Measurements from ENCODE around the gene MBNL1. TPM values are rescaled to one million over a fixed set of nuclear protein-coding genes. Genes with fewer than 3 reads are reported as not detected.

MBNL1 gene
- total RNA-seq, 1 donor from 2014 or later: 229 TPM

DNA sequence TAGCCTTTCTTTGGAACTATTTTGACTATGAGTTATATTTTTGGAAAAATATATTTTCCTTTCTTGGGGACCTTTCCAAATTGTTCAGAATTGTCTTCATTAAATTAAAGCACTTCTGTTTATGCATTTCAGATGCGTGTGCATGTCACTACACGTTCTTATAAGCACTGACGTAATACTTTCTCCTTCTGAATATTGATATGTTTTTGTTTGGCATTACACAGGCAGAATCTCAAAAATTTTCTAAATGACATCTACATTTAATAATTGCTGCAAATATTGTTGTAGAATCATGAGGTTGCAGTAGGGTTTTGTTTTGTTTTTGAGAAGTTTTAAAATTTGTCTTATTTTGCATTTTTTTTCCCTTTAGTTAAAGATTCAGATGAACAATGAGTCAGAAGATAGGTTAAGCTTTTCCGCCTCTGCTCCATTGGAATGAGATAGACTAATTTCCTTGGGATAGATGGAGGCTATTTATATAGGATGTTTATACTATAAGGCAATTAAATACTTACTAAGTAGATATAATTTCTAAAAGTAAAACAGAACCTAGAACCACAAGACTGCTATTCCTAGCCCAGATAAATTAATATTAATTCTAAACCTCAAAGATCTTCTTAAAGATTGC, 110.8 kb downstream of the MBNL1 start:
- ATAC-seq (no peak), DNase-seq (no peak)
- no peaks in the 10 kb centered on the region for H3K9me3 ChIP-seq
- intact Hi-C loops (cut with DNase I): no loop called here
- H3K27ac ChIP-seq: peak overlapping the region; percentile 37
- TF ChIP-seq, protein P1, sequence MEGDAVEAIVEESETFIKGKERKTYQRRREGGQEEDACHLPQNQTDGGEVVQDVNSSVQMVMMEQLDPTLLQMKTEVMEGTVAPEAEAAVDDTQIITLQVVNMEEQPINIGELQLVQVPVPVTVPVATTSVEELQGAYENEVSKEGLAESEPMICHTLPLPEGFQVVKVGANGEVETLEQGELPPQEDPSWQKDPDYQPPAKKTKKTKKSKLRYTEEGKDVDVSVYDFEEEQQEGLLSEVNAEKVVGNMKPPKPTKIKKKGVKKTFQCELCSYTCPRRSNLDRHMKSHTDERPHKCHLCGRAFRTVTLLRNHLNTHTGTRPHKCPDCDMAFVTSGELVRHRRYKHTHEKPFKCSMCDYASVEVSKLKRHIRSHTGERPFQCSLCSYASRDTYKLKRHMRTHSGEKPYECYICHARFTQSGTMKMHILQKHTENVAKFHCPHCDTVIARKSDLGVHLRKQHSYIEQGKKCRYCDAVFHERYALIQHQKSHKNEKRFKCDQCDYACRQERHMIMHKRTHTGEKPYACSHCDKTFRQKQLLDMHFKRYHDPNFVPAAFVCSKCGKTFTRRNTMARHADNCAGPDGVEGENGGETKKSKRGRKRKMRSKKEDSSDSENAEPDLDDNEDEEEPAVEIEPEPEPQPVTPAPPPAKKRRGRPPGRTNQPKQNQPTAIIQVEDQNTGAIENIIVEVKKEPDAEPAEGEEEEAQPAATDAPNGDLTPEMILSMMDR (IDR thresholded peaks at IDR 0.05): no peak
- no peak overlapping the region for H3K4me3 ChIP-seq
- H3K27me3 ChIP-seq: no peaks in the 10 kb centered on the region
- peaks cover 51% of the 10 kb centered on the region for H3K4me1 ChIP-seq
- peaks cover 15% of the 10 kb centered on the region for H3K36me3 ChIP-seq

DNA sequence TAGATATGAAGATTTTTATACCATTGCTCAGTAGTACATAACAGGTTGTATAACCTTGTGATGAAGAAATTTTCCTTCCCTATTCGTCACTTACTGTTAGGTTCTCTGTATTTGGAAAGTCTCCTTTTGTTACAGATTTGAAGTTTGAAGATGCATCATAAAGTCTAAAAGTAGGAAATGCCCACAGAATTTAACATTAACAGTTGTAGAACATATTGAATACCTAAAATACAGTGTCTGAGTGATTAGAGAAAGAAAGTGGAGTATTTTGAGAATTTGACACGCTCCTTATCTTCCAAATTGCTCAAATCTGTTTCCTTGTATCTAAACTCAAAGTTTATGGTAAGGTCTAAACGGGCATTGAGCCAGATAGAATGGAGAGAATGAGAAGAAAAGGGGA, 111.3 kb downstream of the MBNL1 start:
- ATAC-seq: peak; percentile 13
- TF ChIP-seq, protein P1 (IDR thresholded peaks at IDR 0.05): no peak
- Histone ChIP-seq H3K27ac (peak overlapping the region; percentile 37), H3K9me3 (no peaks in the 10 kb centered on the region), H3K4me3 (no peak overlapping the region), H3K27me3 (no peaks in the 10 kb centered on the region), H3K4me1 (peaks cover 56% of the 10 kb centered on the region), H3K36me3 (peaks cover 15% of the 10 kb centered on the region)
- DNase-seq: no peak
- intact Hi-C loops (cut with DNase I): no loop called here

DNA sequence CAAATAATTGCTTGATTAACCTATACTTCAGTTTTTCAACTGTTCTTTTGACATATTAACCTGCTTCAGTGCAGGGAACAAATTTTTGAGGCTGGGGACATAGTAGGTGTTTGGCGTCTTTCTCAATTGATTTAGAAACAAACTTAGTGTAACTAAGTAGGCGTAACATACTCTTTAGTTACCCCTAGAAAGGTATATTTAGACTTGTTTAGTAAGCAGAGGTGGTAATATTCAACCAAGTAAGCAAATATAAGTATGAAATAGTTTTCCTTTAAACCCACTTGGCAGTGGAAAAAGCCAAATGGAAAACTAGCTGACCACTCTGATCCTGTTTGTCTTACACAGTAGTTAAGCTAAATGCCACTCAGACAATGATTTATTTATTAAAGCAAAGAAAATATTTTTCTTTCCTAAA, 113.2 kb downstream of the MBNL1 start:
- Histone ChIP-seq H3K27me3 (no peaks in the 10 kb centered on the region), H3K27ac (peak overlapping the region; percentile 71), H3K9me3 (no peaks in the 10 kb centered on the region), H3K36me3 (peaks cover 15% of the 10 kb centered on the region), H3K4me3 (peak overlapping the region; percentile 34), H3K4me1 (peaks cover 68% of the 10 kb centered on the region)
- TF ChIP-seq, protein P1 (IDR thresholded peaks at IDR 0.05): no peak
- DNase-seq: no peak
- peak; percentile 30 for ATAC-seq
- intact Hi-C loops (cut with DNase I): no loop called here

DNA sequence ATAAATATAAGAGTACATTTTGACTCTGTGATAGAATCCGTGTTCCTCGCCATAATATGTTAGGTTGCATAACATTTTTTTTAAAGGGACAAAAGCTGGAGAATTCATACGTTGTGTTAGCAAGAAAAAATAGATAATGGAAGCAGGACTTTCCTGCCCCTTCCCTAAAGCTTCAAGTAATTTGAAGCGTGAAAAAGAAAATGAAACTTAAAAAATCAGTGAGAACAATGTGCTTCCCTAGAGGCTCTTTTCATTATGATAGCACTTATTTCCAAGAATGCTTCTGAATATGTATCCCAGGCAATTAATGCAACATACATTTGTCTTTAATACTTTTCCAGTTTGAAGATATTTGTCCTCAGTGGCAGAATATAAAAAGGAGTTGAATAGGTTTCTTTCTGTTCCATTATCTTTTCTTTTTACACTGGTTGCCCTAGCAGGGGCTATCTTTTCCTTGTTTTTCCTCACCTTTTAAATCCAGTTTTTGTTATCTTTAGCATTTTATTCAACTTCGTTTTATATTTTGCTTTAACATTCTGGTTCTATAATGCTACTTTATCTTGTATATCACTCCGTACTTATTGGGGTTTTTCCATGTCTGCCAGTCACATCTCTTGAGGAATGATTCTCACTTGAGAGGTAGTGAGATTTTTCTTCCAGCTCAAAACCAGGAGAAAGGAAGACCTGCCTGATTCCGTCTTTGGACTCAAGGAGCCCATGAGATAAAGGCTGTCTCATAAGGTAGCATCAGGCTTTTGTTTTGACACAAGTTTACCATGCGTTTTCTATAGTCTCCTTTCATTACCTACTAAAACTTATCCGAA, 113.8 kb downstream of the MBNL1 start:
- no peaks in the 10 kb centered on the region for H3K9me3 ChIP-seq
- ATAC-seq: no peak
- TF ChIP-seq, protein P1 (IDR thresholded peaks at IDR 0.05): no peak
- peak overlapping the region; percentile 71 for H3K27ac ChIP-seq
- peaks cover 14% of the 10 kb centered on the region for H3K36me3 ChIP-seq
- peak overlapping the region; percentile 34 for H3K4me3 ChIP-seq
- intact Hi-C loops (cut with DNase I): no loop called here
- peaks cover 71% of the 10 kb centered on the region for H3K4me1 ChIP-seq
- DNase-seq: no peak
- H3K27me3 ChIP-seq: no peaks in the 10 kb centered on the region

DNA sequence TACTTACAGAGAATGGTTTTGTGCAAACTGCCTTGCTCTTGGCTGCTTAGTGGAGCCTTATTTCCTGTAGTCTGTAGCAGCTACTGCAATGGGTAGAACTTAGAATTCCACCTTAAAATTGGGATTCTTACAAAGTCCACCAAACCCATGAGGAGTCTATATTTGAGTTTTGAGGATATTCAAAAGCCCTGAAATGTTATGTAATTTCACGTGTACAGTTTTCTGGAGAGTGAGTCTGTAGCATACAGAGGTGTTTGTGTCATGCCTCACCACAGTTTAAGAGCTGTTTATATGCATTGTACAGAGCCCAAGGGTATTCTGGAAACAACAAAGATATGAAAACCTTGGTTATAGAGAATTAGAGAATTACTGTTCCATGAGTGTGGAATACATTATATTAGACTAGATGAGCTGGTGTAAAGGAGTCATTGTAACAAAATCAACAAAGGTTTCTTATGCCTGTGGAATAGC, 114.4 kb downstream of the MBNL1 start:
- intact Hi-C loops (cut with DNase I): no loop called here

More for the DNA sequence above, 114.4 kb downstream of the MBNL1 start:
- Histone ChIP-seq H3K27ac (peak overlapping the region; percentile 71), H3K4me3 (no peak overlapping the region), H3K9me3 (no peaks in the 10 kb centered on the region), H3K36me3 (peaks cover 7% of the 10 kb centered on the region), H3K4me1 (peaks cover 77% of the 10 kb centered on the region), H3K27me3 (no peaks in the 10 kb centered on the region)
- TF ChIP-seq, protein P1 (IDR thresholded peaks at IDR 0.05): no peak
- ATAC-seq (no peak), DNase-seq (no peak)

Data from upper lobe of right lung (tissue), 1 donor.